ENCODE results near the gene MRM2.
"Not testable (repeated sequence)": the region's sequence is repeated elsewhere in the genome, so short reads cannot be mapped to it uniquely, and the experiment has no call there.

GRCh38 chr7:2269089-2269990 lies 27.3 kb upstream of the MRM2 start:
- TF ChIP-seq CTCF (conservative IDR thresholded peaks at IDR 0.05 in 1 of 2, IDR thresholded peaks at IDR 0.05 in 1 of 2; ENCODE audit: extremely low read depth in 1 of 2, insufficient read depth in 1 of 2, low read depth in 1 of 2, low read length in 2 of 2); EZH2 (IDR thresholded peaks at IDR 0.05; ENCODE audit: borderline replicate concordance, low read length): not testable (repeated sequence)

Data from mammary epithelial cell (primary cell).